ENCODE measurements around the gene STAM.

The STAM gene

DNA sequence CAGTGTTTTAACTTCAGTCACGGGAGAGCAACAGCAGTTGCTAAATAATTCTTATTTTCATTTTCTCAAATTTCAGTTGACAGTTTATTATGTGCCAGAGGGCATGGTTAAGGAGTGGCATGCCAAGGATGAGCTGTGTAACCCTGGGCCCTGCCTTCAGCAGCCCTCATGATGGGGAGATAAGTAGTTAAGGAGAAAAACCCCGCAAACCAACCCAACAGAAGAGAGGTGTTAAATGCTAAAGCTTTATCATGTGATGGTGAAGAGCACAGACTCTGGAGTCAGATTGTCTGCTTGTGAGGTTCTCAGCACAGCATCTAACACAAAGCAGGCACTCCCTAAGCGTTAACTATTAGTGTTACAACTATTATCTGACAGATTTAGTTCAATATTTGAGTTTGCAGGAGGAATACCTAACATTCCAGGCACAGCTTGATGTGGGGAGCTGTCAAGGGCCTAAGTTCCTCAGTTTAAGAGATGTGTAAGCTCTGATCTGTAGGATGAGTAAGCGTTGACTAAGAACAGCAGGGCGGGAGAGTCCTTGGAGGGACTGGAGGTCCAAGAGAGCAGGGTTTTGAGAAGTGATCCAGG lies 29.6 kb downstream of the STAM start:
- in situ Hi-C loops (cut with MboI; ENCODE audit: low sequenced_read_pairs): no loop called here

DNA sequence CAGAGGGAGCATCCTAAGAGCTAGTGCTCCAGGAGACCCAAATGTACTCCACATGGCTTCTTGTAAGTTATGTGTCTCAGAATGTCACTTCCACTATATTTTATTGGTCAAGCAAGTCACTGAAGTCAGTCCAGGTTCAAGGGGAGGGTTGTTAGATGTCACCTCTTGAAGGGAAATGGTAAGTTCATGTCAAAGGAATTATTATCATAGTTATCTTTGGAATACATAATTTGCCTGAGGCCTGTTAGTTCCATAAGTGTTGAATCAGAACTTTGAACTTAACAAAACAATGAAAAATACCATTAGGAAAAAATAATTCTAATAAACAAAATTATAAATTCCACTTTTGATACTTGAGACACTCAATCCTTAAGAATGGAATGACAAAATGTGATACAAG lies 30.6 kb downstream of the STAM start:
- in situ Hi-C loops (cut with MboI; ENCODE audit: low sequenced_read_pairs): no loop called here

DNA sequence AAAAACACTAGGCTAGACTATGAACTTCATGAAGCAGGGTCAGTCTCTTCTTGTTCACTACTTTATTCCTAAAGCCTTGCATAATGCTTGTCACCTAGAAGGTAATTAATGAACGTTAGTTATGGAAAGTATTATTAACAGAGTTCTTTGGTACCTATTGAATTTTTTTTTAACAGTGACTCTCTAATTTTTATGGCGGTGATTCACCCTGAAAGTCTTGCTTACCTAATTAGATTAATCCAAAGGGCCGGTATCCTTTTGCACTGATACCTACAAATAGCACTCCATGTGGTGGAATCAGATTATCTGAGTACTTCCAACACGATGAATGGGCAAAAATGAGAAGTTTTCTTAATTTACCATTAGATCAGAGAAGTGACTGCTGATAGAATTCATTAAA lies 31.7 kb downstream of the STAM start:
- in situ Hi-C loops (cut with MboI; ENCODE audit: low sequenced_read_pairs): no loop called here

DNA sequence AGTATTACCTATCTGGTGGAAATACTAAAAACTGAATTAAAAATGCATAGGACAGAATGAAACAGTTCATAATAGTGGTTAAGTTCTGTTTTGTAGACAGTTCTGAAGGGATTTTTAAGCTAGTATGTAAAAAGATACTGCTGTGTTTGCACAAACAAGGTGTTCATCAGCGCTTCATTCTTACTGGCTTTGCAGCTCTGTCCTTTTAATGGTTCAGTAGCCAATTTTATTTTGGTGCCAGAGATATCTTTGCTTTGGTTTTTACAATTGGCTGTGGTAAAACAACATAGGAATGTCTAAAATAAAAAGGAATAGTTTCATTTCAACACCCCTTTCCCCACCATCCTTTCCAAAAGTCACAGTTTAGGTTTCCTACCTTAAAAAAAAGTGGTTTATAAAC lies 33.0 kb downstream of the STAM start:
- in situ Hi-C loops (cut with MboI; ENCODE audit: low sequenced_read_pairs): no loop called here

DNA sequence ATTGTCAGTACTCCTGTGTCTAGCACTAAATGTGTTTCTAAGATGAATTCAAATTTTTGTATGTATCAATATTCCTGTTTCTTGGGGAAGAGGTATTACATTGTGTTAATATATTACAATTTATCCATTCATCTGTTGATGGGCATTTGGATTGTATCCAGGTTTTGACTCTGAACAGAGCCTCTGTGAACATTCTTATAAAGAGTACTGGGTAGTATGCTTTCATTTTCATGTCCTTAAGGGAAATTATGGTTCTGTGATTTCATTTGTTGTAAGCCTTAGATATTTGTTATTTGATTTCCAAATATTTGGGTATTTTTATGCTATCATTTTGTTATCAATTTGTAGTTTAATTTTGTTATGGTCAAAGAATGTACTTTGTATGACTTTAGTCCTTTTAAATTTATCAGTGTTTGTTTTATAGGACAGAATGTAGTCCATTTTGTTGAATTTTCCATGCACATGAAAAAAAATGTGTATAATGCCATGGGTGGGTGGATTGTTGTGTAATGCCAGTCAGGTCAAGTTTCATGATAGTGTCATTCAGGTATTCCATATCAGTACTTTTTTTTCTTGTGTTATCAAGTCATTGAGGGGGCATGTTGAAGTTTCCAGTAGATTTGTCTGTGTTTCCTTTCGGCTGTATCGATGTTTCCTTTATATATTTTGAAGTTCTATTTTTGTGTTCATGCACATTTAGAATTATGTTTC lies 38.4 kb downstream of the STAM start:
- in situ Hi-C loops (cut with MboI; ENCODE audit: low sequenced_read_pairs): no loop called here

DNA sequence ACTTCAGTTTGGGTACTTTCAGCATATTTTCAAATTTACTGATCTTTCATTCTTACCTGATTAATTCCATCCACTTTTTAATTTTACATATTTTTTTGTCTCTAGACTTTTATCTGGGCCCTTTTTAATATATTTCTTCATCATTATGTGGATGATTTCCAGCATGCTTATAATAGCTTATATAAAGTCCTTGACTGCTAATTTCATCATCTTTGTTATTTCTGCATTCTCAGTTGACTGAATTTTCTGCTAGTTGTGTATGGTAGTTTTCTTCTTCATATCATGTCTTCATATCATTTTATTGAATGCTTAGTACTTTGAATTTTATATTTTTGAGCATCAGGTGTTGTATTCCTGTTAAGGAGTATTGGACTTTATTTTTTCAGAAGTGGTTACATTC lies 39.6 kb downstream of the STAM start:
- in situ Hi-C loops (cut with MboI; ENCODE audit: low sequenced_read_pairs): no loop called here

DNA sequence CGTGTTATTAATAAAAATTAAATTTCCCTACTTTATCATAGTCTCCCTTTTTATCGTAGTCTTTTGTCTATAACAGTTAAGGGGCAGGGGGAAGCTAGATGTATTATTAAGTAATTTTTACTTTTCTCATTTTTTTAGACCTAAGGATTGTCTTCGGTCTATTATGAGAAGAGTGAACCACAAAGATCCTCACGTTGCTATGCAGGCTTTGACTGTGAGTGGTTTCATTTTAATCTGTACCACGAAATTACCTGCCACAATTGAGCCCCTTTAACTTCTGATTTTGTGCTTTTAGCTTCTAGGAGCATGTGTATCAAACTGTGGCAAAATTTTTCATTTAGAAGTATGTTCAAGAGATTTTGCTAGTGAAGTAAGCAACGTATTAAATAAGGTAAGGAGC lies 40.6 kb downstream of the STAM start:
- in situ Hi-C loops (cut with MboI; ENCODE audit: low sequenced_read_pairs): no loop called here

DNA sequence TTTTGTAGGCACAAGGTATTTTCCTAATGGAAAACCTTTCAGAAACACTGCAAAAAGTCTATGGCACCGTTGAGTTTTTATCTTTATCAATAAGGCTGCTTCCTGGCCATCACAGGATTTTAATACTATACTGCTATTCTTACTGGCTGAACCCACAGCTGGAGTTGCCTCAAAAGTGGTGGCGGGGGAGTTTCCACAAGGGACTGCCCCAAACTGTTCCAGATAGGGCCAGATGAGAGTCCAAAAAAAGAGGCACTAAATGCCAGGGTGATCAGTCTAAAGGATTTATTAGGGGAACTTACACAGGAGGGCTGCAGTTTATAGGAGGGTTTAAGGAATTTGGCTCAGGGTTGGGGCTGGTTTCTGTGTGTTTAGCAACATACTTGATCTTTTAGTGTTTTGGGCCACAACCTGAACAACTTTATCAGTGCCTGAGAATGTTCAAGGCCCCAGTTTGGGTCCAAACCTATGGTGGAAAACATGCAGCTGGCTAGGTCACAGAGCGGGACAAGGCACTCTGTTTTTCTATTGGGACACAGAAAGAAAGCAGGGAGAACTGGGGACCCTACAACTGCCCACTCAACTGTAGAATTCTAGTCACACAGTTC lies 41.4 kb downstream of the STAM start:
- in situ Hi-C loops (cut with MboI; ENCODE audit: low sequenced_read_pairs): no loop called here

DNA sequence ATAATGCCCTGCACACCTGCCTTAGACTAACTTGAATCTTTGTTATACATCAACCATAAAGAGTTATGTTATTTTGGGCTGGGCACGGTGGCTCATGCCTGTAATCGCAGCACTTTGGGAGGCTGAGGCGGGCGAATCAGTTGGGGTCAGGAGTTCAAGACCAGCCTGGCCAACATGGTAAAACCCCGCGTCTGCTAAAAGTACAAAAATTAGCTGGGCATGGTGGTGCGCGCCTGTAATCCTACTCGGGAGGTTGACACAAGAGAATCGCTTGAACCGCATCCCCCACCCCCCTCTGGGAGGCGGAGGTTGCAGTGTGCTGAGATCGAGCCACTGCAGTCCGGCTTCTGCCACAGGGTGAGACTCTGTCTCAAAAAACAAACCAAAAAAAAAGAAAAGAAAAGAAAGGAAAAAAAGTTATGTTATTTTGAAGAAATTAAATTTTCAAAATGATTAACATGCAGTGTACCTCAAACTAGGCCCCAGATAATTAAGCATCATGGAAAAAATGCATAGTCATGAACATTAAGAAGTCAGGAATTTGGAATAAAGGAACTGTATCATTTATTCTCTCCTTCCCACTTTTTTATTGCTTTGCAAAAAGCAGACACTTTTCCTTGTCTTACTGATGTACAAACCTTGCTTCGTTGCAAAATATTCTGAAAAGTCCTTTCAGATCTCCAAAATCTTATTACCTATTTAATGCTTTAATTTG lies 43.3 kb downstream of the STAM start:
- in situ Hi-C loops (cut with MboI; ENCODE audit: low sequenced_read_pairs): no loop called here

DNA sequence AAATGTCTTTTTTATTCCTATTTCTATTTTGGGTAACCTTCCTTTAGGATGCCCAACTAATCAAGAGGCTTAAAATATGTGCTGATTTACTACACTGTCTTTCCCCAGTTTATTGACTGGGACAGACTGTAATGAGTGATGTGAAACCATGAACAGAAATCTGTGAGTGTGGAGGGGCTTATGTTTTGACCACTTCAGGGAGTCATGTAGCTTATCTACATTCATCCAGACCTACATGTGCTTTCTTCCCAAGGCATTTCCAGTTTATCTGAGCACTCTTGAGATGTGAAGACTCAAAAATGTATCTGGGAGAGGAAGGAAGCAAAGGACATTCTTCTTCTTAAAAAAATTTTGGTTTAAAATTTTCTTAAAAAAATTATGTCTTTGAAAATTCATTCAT lies 45.2 kb downstream of the STAM start:
- in situ Hi-C loops (cut with MboI; ENCODE audit: low sequenced_read_pairs): no loop called here

DNA sequence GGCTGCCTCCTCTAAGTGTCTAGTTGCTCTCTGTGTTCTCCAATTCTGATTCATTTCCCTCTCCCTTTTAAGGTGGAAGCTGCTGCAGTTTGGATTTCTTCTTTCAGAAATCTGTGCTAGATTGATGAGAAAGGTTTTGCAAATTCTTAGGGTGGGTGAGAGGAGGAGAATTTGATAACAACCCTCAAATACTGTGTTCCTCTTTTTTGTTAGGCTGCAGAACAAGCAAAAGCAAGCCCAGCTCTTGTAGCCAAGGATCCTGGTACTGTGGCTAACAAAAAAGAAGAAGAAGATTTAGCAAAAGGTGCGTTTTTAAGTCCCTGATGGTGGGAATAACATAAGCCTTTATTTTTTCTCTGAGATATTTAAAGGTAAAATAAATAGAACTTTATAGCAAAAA lies 49.1 kb downstream of the STAM start:
- in situ Hi-C loops (cut with MboI; ENCODE audit: low sequenced_read_pairs): no loop called here

DNA sequence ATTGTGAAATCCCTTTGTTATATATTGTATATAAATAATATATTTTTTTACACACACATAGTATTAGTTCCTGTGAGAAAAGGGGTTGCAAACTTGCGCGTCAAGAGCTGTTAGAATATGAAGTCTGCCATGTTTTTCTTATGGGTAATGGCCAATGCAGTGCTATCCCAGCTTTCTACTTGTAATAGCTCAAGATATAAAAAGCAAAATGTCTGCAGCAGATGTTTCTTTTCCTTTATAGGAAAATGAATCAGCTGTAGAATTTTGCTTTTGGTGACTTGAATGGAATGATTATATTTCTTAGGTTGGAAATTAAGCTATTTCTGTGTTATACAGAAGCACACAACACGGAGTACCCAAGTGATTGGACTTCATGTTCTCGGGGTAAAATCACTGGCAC lies 54.7 kb downstream of the STAM start:
- in situ Hi-C loops (cut with MboI; ENCODE audit: low sequenced_read_pairs): no loop called here

DNA sequence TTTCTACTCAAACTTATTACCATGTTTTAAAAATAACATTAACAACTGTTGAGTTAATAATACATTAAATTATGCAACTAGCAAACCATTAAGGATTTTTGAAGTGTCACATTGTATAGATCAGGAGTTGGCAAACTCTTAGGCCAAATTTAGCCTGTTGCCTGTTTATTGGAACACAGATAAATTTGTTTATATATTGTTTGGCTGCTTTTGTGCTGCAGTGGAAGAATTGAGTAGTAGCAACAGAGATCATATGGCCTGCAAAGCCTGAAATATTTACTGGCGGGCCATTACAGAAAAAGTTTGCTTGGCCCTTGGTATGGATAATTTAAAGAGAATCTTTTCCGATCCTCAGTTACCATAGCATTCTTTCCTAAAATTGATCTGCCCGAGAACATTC lies 57.4 kb downstream of the STAM start:
- in situ Hi-C loops (cut with MboI; ENCODE audit: low sequenced_read_pairs): no loop called here

DNA sequence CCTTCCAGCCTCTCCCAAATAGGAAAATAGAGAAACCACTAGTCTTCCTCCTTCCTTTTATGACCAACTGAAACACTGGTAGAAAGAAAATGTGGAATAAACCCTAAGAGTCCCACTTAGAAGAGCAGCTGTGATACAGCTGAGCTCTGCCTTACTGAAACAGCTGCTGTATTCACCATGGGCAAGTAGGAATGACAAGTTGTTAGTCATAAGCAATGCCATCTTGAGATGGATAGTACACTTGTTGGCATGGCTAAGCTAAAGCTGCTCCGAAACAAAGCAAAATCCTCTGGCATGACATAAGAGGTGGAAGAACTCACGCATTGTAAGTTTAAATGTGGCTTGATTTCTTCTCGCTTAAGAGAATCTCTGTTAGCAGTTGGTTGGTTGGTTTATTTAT lies 59.8 kb downstream of the STAM start:
- in situ Hi-C loops (cut with MboI; ENCODE audit: low sequenced_read_pairs): no loop called here

DNA sequence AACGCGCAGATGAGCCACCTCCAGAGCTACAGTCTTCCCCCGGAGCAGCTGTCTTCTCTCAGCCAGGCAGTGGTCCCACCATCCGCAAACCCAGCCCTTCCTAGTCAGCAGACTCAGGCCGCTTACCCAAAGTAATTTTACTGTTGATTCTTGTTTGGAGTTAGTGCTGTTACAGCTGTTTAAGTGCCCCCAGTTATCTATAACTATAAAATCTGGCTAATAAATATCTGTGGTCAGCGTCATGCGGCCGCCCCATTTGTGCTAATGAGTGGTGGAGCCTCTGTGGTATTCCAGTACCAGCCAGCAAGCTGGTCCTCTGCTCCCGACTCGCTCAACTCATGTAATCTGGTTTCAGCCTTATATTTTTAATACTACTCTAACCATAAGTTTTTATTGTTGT lies 64.9 kb downstream of the STAM start:
- in situ Hi-C loops (cut with MboI; ENCODE audit: low sequenced_read_pairs): no loop called here

DNA sequence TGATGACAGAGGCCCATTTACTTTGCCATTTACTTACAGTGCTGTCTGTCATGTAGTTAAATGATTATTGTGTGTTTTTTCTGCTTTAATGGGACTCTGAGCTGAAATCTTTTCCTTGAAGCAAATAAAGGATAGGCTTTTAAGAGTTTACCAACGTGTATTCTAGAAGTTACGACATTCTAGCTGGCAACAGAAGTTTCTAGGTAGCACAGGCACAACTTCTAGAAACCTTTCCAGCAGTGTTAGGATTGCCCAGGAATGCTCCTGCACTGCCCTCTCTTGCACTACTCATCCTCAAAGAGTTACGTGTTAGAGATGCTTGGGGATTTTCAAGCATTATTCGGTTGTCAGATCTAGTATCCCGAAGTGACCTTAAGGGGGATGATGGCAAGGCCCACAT lies 65.5 kb downstream of the STAM start:
- in situ Hi-C loops (cut with MboI; ENCODE audit: low sequenced_read_pairs): no loop called here

DNA sequence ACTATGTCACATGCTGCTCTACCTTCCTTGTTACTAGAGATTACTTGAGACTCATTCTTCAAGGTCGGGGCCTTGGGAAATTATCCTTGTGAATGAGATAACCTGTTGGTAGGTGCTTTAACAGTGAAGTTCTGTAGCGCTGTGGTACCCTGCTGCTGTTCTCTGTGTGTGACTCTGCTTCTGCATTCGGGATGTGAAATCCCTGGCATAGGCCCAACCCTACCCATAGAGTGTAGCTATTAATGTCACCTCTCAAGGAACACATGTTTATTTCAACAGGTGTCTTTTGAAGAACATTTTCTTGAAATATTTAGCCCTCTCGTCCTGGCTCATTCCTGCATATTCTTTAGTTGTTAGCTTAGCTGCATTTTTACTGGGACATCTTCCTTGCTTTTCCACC lies 66.2 kb downstream of the STAM start:
- in situ Hi-C loops (cut with MboI; ENCODE audit: low sequenced_read_pairs): no loop called here

DNA sequence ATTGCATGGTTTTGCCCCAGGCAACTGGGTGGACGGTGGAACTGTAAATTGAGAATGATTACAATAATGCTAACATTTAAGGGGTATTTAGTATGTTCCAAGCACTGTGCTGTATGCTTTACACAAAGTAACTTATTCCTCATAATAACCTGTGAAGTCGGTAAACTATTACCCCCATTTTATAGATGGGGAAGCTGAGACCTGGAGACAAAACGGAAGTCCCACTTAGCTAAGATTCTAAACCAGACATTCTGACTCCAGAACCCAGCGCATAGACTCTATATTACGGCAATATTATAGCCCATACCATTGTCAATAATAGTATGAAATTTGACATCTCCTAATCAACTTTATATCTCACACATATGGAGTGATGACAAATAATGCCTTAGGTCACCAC lies 68.1 kb downstream of the STAM start:
- in situ Hi-C loops (cut with MboI; ENCODE audit: low sequenced_read_pairs): no loop called here

DNA sequence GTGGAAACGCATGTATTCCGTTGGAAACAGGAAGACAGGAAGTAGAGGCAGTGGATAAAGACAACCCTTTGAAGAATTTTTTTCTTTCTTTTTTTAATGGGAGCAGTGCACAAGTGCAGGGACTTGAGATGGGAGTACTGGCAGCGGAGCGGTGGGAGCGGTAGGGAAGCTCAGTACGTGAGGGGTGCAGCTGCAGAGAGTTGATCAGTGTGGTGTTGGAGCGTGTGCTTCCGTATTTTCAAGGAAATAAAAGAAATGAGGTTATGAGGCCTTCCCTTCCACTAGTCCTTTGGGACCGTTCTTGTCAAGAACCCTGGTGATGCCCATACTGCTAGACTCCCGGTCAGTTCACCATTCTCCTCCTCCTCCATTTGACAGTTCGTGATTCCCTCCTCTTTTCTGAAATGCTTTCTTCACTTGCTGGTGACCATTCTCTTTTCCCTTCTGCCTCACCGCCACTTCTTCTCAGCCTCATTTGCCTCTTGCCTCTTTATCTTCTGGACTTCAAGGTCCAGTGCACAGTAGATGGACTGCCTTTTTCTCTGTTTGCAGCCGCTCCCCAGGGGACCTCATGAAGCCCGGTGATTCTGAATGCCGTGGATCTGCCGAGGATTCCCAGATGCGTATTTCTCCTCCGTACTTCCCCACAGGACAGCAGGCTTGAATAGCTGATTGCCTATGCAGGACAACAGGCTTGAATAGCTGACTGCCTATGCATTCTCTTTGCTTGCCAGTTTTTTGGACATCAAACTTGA lies 68.9 kb downstream of the STAM start:
- in situ Hi-C loops (cut with MboI; ENCODE audit: low sequenced_read_pairs): no loop called here

DNA sequence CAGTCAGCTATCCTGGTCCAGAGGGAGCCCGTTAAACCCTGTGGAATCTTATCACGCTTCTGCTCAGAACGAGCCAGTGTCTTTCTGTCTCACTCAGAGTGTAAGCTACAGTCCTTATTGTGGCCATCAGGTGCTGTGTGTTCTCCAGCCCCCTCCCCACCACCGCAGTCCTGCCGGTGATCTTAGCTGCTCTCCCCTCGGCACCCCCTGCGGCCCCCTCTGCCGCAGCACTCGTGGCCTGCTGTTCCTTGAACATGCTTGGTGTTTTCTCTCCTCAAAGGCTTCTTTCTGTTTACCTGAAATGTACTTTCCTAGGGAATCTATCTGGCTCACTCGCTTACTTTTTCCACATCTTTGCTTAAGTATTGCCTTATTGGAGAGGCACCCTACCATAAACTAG lies 69.8 kb downstream of the STAM start:
- in situ Hi-C loops (cut with MboI; ENCODE audit: low sequenced_read_pairs): no loop called here

DNA sequence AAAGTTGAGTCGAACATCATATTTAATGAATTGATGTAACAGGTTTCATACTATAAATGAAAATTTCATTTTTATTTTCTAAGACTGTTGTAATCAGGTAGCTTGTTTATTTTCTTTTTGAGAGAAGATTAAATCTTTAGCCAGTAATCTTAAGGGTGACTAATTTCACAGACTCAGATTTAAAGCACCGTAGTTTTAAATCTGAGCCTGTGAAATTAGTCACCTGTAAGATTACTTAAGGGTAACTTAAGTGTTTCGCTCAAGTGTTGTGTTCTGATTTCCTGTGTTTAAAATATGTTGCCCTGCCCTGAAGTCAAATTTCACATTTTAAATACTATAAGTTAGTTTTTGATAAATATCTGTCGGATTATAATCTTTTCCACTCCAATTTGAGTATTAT lies 72.2 kb downstream of the STAM start:
- in situ Hi-C loops (cut with MboI; ENCODE audit: low sequenced_read_pairs): no loop called here

All from HL-60/S4 treated with phorbol 12-myristate 13-acetate at 8.2 ng/mL for 4 days and 3 days (cell line).